Stomach smooth muscle (tissue), 2 donors: Measurements from ENCODE around the gene MAST3.
"Not testable (repeated sequence)": the region's sequence is repeated elsewhere in the genome, so short reads cannot be mapped to it uniquely, and the experiment has no call there.

Experiments
- H3K27ac ChIP-seq: one replicate; pipeline ENCODE4 v1.7.0; 2013; ENCODE audit warnings: mild to moderate bottlenecking, low read length, inconsistent platforms
- H3K27me3 ChIP-seq, 2 donors: one replicate each; pipeline ENCODE4 v1.7.0; 2013; ENCODE audit warnings: low read length in 2 of 2; ENCODE audit not compliant: insufficient read depth in 2 of 2, control insufficient read depth in 1 of 2
- H3K36me3 ChIP-seq, 2 donors: one replicate each; pipeline ENCODE4 v1.7.0; 2013; ENCODE audit warnings: low read length in 2 of 2; ENCODE audit not compliant: control insufficient read depth in 2 of 2, insufficient read depth in 2 of 2
- H3K4me1 ChIP-seq: one replicate; pipeline ENCODE4 v1.7.0; 2013; ENCODE audit warnings: low read length; ENCODE audit not compliant: control insufficient read depth, insufficient read depth
- H3K4me3 ChIP-seq, 2 donors: one replicate each; pipeline ENCODE4 v1.7.0; 2013; ENCODE audit warnings: low read length in 2 of 2
- H3K9ac ChIP-seq, 2 donors: one replicate each; pipeline ENCODE4 v1.7.0; 2013; ENCODE audit warnings: low read length in 2 of 2, mild to moderate bottlenecking in 1 of 2
- H3K9me3 ChIP-seq, 2 donors: one replicate each; pipeline ENCODE4 v1.7.0; 2013; ENCODE audit warnings: low read length in 2 of 2; ENCODE audit not compliant: control insufficient read depth in 2 of 2
- donor health status: healthy.
- donor health status: Pancreatic carcinoma.

The MAST3 gene

DNA sequence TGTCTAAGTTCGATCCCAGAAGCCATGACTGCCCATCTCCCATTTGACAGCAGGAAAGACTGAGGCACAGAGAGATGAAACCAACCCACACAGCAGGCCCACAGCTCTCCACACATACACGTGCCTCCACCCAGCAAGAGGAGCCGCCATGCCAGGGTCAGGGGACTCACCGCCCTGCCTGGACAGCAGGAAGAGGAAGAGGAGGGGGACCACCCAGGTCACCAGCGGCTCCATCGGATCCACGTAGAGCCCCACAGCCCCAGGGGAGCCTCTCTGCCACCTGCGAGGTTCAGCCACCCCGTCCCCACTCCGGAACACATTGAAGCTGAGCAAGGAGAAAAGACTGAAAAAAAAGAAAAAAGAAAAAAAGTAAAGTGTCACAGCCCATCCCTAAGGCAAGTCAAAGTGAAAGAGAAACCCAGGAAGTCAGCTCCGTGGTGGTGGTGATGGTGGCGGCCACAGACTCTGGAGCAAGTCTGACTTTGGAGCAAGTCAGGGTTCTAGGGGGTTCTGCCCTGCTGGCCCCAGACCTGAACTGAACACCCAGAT is 10.9 kb upstream of the MAST3 start, which contains the start of gene IL12RB1:
Gene IL12RB1 (minus strand): TSS at position 345 of the 549 bp plus-strand sequence. CDS start 111 bp downstream, at position 234.
- H3K9me3 ChIP-seq: no peaks in the 10 kb centered on the region
- H3K36me3 ChIP-seq: no peaks in the 10 kb centered on the region
- H3K27me3 ChIP-seq: peaks cover 3% of the 10 kb centered on the region in 2 donors
- H3K27ac ChIP-seq: no peak within 1 kb of the TSS
- peak within 1 kb of the TSS in 1 of 2 donors; percentile 29 for H3K4me3 ChIP-seq
- peaks cover 2% of the 10 kb centered on the region for H3K4me1 ChIP-seq
- peak within 1 kb of the TSS in 1 of 2 donors; percentile 32 for H3K9ac ChIP-seq

GRCh38 chr19:18089096-18089541 is 8.5 kb upstream of the MAST3 start:
- not testable (repeated sequence) for H3K4me3 ChIP-seq, H3K36me3 ChIP-seq, H3K27ac ChIP-seq, H3K4me1 ChIP-seq, H3K27me3 ChIP-seq, H3K9ac ChIP-seq, H3K9me3 ChIP-seq

GRCh38 chr19:18089726-18090125 is 7.9 kb upstream of the MAST3 start:
- Histone ChIP-seq H3K27ac (no peak overlapping the region), H3K9ac (no peak overlapping the region), H3K4me1 (peaks cover 2% of the 10 kb centered on the region)

DNA sequence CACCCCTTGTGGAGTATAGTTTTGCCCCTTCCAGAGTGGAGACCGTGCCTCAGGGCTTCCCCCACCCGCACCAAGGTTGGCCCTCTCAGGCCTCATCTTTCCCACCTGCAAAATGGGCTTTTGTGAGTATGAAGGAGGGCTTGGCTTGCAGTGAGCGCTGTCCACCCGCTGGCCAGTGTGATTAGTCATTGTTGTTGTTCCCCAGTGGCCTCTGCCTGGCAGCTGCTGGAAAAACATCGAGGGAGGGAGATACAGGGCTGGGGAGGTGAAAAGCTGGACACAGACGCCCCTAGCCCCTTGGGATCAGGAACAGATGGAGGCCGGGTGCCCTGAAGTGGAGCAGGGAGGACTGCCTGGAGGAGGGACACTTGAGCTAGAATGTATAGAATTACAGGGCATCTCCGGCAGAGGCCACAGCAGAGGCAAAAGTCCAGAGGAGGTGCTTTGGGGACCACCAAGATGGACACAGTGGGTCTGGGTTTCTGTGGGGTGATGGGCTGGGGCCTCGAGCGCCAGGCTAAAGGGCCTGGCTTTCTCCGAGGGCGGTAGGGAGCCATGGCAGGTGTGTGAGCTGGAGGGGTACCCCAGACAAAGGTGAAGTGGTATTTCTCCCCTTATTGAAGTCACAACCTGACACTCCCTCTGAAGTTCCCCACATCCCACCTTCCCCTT is 6.9 kb upstream of the MAST3 start:
- no peaks in the 10 kb centered on the region for H3K9me3 ChIP-seq
- no peak overlapping the region for H3K27ac ChIP-seq

More at GRCh38 chr19:18089726-18090125, 7.9 kb upstream of the MAST3 start:
- Histone ChIP-seq H3K27me3 (no peaks in the 10 kb centered on the region), H3K36me3 (no peaks in the 10 kb centered on the region), H3K9me3 (no peaks in the 10 kb centered on the region), H3K4me3 (no peak overlapping the region)

DNA sequence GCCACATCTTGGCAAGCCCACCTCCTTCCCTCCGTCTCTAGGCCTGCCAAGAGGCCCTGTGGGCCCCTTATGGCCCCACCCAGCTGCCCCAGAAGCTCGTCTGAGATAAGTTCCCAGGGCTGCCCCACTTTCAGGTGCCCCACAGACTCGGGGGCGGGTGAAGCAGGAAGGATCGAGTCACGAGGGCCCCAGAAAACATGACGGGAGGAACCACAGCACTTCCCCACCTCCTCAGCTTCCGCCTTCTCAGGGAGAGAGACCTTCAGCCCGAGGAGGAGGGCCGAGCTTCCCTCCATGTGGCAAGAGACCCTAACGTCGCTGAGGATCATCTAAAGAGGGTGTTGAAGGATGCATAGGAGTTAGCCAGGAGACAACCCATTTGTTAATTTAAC is 6.4 kb upstream of the MAST3 start:
- H3K27me3 ChIP-seq: no peaks in the 10 kb centered on the region
- no peak overlapping the region for H3K27ac ChIP-seq
- no peak overlapping the region for H3K9ac ChIP-seq
- H3K9me3 ChIP-seq: no peaks in the 10 kb centered on the region
- H3K4me3 ChIP-seq: no peak overlapping the region
- peaks cover 2% of the 10 kb centered on the region for H3K4me1 ChIP-seq
- H3K36me3 ChIP-seq: no peaks in the 10 kb centered on the region

More for the DNA sequence above, 6.9 kb upstream of the MAST3 start:
- Histone ChIP-seq H3K27me3 (no peaks in the 10 kb centered on the region), H3K9ac (no peak overlapping the region), H3K4me1 (peaks cover 2% of the 10 kb centered on the region), H3K4me3 (no peak overlapping the region), H3K36me3 (no peaks in the 10 kb centered on the region)

DNA sequence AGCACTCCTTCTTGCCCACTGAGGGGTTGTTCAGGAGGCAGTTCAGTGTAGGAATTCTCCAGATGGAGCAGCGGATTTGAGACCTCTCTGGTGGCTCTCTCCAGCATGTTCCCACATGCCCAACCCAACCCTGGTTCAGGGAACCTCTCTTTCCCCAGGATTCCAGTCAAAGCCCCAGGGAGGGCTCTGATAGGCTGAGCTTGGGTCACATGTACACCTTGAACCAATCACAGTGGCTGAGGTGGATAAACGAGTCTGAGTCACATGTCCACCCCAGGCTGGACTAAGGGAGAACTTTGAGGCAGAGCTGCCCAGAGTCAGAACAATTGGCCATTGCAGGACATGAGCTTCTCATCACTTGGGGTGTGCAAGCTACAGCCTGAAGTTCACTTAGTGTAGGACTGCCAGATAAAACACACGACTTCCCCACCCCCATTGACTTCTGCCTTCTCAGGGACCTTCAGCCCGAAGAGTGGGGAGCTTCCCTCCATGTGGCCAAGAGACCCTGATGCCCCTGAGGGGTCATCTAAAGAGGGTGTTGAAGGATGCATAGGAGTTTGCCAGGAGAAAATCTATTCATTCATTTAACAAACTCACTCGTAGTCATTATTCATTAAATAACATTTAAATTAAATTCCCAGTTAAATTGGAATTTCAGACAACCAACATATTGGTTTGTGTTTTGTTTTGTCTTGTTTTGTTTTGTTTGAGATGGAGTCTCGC is 4.0 kb upstream of the MAST3 start:
- H3K9me3 ChIP-seq: no peaks in the 10 kb centered on the region
- peaks cover 10% of the 10 kb centered on the region for H3K4me1 ChIP-seq
- no peaks in the 10 kb centered on the region for H3K36me3 ChIP-seq
- no peak overlapping the region for H3K9ac ChIP-seq
- H3K27me3 ChIP-seq: peaks cover 8 to 10% of the 10 kb centered on the region in 2 donors
- H3K27ac ChIP-seq: no peak overlapping the region
- H3K4me3 ChIP-seq: no peak overlapping the region

- Histone ChIP-seq H3K27me3 (peaks cover 22 to 28% of the 10 kb centered on the region in 2 donors), H3K9me3 (no peaks in the 10 kb centered on the region), H3K9ac (no peak overlapping the region), H3K36me3 (no peaks in the 10 kb centered on the region), H3K4me1 (peaks cover 16% of the 10 kb centered on the region), H3K27ac (no peak overlapping the region), H3K4me3 (no peak overlapping the region)
Measured at GRCh38 chr19:18096258-18096657, 1.3 kb upstream of the MAST3 start.

- Histone ChIP-seq H3K36me3 (no peaks in the 10 kb centered on the region), H3K9ac (peak overlapping the region in 1 of 2 donors; percentile 29), H3K27ac (no peak overlapping the region), H3K4me1 (peaks cover 16% of the 10 kb centered on the region), H3K27me3 (peaks cover 22 to 37% of the 10 kb centered on the region in 2 donors), H3K9me3 (no peaks in the 10 kb centered on the region), H3K4me3 (peak overlapping the region; percentile 40 to 66)
Measured at GRCh38 chr19:18097993-18098890, 664 bp downstream of the MAST3 start.

DNA sequence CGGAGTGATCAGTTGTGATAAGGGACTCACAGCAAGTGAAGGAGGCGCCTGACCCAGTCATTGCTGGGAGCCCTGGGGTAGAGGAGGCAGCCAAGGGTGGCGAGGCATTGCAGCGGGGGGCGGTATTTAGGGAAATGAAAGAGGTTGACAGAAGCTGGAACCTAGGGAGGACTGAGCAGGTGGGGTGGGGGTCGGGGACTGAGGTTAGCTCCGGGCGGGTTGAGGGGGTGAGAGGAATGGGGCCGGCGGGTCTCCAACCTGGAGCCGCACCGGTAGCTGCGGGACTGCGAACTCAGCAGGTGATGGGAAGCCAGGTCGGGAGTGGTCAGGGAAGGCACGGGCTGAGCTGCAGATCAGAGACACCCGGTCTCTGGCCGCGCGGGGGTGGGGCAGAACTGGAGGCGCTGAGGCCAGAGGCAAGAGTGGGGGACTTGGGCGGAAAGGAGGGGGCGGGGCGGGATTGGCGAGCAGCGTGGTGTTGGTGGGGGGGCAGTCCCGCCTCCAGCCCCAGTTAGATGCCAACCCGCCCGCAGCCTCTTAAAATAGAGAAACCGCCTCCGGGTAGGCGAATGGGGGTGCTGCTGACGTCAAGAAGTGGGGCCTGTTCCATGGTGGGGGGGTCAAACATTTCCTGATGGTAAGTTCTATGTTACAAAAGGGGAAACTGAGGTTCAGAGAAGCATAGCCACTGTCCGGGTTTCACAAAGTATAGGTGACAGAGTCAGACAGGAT is 1.5 kb downstream of the MAST3 start:
- no peaks in the 10 kb centered on the region for H3K9me3 ChIP-seq
- no peaks in the 10 kb centered on the region for H3K36me3 ChIP-seq
- no peak overlapping the region for H3K4me3 ChIP-seq
- no peak overlapping the region for H3K9ac ChIP-seq
- H3K27ac ChIP-seq: no peak overlapping the region
- H3K4me1 ChIP-seq: peaks cover 17% of the 10 kb centered on the region
- peaks cover 22 to 40% of the 10 kb centered on the region in 2 donors for H3K27me3 ChIP-seq

DNA sequence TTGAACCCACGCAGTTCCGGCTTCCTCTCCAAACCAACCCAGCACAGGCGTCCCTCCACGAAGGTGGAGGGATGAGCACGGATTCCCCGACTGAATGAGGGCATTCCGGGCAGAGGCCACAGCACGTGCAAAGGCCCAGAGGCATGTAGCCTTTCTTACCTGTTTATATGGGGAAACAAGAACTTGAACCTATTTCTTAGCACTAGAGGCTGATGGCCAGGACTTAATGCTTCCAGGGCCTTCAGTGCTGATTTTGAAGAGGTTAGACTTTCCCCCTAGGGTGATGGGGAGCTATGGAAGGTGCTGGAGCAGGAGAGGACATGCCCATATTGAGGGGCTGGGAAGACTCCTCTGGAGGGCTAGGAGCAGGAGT is 2.0 kb downstream of the MAST3 start:
- H3K4me3 ChIP-seq: no peak overlapping the region
- peaks cover 23% of the 10 kb centered on the region for H3K4me1 ChIP-seq
- H3K9ac ChIP-seq: no peak overlapping the region
- no peaks in the 10 kb centered on the region for H3K36me3 ChIP-seq
- no peaks in the 10 kb centered on the region for H3K9me3 ChIP-seq
- H3K27ac ChIP-seq: no peak overlapping the region
- peaks cover 24 to 42% of the 10 kb centered on the region in 2 donors for H3K27me3 ChIP-seq
